Panc1 (cell line): ENCODE measurements around the gene PPM1H.

Experiments used
- POLR2AphosphoS5 ChIP-seq: IDR thresholded peaks from 2 replicates; pipeline ENCODE4 v1.6.1; 2012; ENCODE audit warnings: mild to moderate bottlenecking, low read depth, low read length, moderate library complexity
- SIN3A ChIP-seq: IDR thresholded peaks from 2 replicates; pipeline ENCODE4 v1.6.1; 2012; ENCODE audit warnings: low read depth, mild to moderate bottlenecking, low read length, moderate library complexity, borderline replicate concordance; ENCODE audit not compliant: insufficient read depth
- TCF7L2 ChIP-seq: IDR thresholded peaks from 2 replicates; pipeline ENCODE4 v1.6.1; 2011; ENCODE audit warnings: mild to moderate bottlenecking, low read depth, low read length, inconsistent platforms
- TF ChIP-seq, protein P1 (sequence below): fragments of 450-650 bp; IDR thresholded peaks from 2 replicates; pipeline ENCODE4 v1.5.1; 2017; ENCODE audit warnings: mild to moderate bottlenecking
- TF ChIP-seq, protein P2 (sequence below), 2 experiments: IDR thresholded peaks; 2 replicates each; pipeline ENCODE4 v1.6.1; 2011 to 2012; ENCODE audit warnings: low read depth in 2 of 2, control low read depth in 1 of 2, low read length in 1 of 2, mild to moderate bottlenecking in 1 of 2, moderate library complexity in 1 of 2; ENCODE audit not compliant: insufficient read depth in 1 of 2

GRCh38 chr12:62653304-62653703 lies 281.6 kb downstream of the PPM1H start:
- TF ChIP-seq, protein P1, sequence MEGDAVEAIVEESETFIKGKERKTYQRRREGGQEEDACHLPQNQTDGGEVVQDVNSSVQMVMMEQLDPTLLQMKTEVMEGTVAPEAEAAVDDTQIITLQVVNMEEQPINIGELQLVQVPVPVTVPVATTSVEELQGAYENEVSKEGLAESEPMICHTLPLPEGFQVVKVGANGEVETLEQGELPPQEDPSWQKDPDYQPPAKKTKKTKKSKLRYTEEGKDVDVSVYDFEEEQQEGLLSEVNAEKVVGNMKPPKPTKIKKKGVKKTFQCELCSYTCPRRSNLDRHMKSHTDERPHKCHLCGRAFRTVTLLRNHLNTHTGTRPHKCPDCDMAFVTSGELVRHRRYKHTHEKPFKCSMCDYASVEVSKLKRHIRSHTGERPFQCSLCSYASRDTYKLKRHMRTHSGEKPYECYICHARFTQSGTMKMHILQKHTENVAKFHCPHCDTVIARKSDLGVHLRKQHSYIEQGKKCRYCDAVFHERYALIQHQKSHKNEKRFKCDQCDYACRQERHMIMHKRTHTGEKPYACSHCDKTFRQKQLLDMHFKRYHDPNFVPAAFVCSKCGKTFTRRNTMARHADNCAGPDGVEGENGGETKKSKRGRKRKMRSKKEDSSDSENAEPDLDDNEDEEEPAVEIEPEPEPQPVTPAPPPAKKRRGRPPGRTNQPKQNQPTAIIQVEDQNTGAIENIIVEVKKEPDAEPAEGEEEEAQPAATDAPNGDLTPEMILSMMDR, result no peak
- TF ChIP-seq POLR2AphosphoS5 (no peak), TCF7L2 (no peak), SIN3A (no peak)
- TF ChIP-seq, protein P2, sequence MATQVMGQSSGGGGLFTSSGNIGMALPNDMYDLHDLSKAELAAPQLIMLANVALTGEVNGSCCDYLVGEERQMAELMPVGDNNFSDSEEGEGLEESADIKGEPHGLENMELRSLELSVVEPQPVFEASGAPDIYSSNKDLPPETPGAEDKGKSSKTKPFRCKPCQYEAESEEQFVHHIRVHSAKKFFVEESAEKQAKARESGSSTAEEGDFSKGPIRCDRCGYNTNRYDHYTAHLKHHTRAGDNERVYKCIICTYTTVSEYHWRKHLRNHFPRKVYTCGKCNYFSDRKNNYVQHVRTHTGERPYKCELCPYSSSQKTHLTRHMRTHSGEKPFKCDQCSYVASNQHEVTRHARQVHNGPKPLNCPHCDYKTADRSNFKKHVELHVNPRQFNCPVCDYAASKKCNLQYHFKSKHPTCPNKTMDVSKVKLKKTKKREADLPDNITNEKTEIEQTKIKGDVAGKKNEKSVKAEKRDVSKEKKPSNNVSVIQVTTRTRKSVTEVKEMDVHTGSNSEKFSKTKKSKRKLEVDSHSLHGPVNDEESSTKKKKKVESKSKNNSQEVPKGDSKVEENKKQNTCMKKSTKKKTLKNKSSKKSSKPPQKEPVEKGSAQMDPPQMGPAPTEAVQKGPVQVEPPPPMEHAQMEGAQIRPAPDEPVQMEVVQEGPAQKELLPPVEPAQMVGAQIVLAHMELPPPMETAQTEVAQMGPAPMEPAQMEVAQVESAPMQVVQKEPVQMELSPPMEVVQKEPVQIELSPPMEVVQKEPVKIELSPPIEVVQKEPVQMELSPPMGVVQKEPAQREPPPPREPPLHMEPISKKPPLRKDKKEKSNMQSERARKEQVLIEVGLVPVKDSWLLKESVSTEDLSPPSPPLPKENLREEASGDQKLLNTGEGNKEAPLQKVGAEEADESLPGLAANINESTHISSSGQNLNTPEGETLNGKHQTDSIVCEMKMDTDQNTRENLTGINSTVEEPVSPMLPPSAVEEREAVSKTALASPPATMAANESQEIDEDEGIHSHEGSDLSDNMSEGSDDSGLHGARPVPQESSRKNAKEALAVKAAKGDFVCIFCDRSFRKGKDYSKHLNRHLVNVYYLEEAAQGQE (IDR thresholded peaks at IDR 0.05; ENCODE audit: insufficient read depth in 1 of 2, low read depth in 2 of 2, low read length in 1 of 2), result no peak
